A549 (cell line): ENCODE data around the gene ZNF774. TPM values are rescaled to one million over a fixed set of nuclear protein-coding genes. Genes with fewer than 3 reads are reported as not detected.

Experiments used
- ATAC-seq, 2 experiments: fragments of 200-7000 bp in 1 of 2; fragments of >200 bp in 1 of 2; cut with Nextera tagmentation in 1 of 2; cut with Tn5 transposase in 1 of 2; 3 replicates each; pipeline versions ENCODE4 v1.8.0 to v1.9.1; 2018 to 2020; ENCODE audit warnings: mild to moderate bottlenecking in 1 of 2, moderate library complexity in 1 of 2
- CTCF ChIA-PET: fragments of 300-600 bp; sonication (Branson Sonifier 250); formaldehyde crosslinking; extraction: SDS; loops from one replicate; lab custom pipeline; 2021; ENCODE audit warnings: antibody characterized with exemption, inconsistent platforms; lab: Yijun Ruan, JAX
- POLR2A ChIA-PET: fragments of 350-600 bp; formaldehyde crosslinking; extraction: SDS; loops from one replicate; lab custom pipeline; 2021; ENCODE audit warnings: antibody characterized with exemption, inconsistent platforms; lab: Yijun Ruan, JAX
- DNase-seq, 2 experiments: peaks; one replicate each; pipeline versions ENCODE4 v3.0.0 to v3.0.0-alpha.2; 2011 to 2016; ENCODE audit warnings: low read depth in 1 of 2, low spot score in 1 of 2
- FAIRE-seq: peaks from 2 replicates; lab custom pipeline; 2011; peaks lifted over from hg19 to GRCh38; lab: Jason Lieb, UNC
- H3K27ac ChIP-seq, 2 experiments: fragments of >200 bp; sonication (Bioruptor Twin); formaldehyde crosslinking; 3 replicates each; pipeline ENCODE4 v1.5.1; 2016 to 2017
- H3K4me1 ChIP-seq: fragments of >200 bp; sonication (Bioruptor Twin); formaldehyde crosslinking; 3 replicates; pipeline ENCODE4 v1.6.1; 2016
- H3K4me2 ChIP-seq: fragments of >200 bp; sonication (Bioruptor Twin); formaldehyde crosslinking; 3 replicates; pipeline ENCODE4 v1.6.1; 2016
- H3K4me3 ChIP-seq: fragments of >200 bp; sonication (Bioruptor Twin); formaldehyde crosslinking; 3 replicates; pipeline ENCODE4 v1.5.1; 2016
- H3K9me3 ChIP-seq: fragments of >200 bp; sonication (Bioruptor Twin); formaldehyde crosslinking; 3 replicates; pipeline ENCODE4 v1.6.1; 2016
- BCL3 ChIP-seq: fragments of >200 bp; sonication (Bioruptor Twin); formaldehyde crosslinking; IDR thresholded peaks from 3 replicates; pipeline ENCODE4 v1.6.1; 2016
- CBX8 ChIP-seq: fragments of 200-600 bp; sonication (generic); IDR thresholded peaks from 2 replicates; pipeline ENCODE4 v1.6.1; 2016
- CHD4 ChIP-seq: fragments of 200-600 bp; sonication (generic); IDR thresholded peaks from 2 replicates; pipeline ENCODE4 v1.6.1; 2016; ENCODE audit warnings: antibody characterized with exemption, mild to moderate bottlenecking, borderline replicate concordance
- EHMT2 ChIP-seq: fragments of 200-600 bp; sonication (generic); IDR thresholded peaks from 2 replicates; pipeline ENCODE4 v1.6.1; 2016; ENCODE audit warnings: antibody characterized with exemption, low read depth, mild to moderate bottlenecking, moderate library complexity
- EP300 ChIP-seq, 2 experiments: fragments of >200 bp; sonication (Bioruptor Twin); formaldehyde crosslinking; IDR thresholded peaks; 2 replicates in 1 of 2; 3 replicates in 1 of 2; pipeline ENCODE4 v1.6.1; 2016 to 2017
- FOSL2 ChIP-seq, 2 experiments: fragments of 450-650 bp in 1 of 2; fragments of >200 bp in 1 of 2; sonication (Bioruptor Twin) in 1 of 2; formaldehyde crosslinking; IDR thresholded peaks; 2 replicates each; pipeline versions ENCODE4 v1.5.0 to v1.6.1; 2016 to 2020; ENCODE audit warnings: mild to moderate bottlenecking in 1 of 2, moderate library complexity in 1 of 2
- HDAC2 ChIP-seq: fragments of 200-600 bp; sonication (generic); IDR thresholded peaks from 2 replicates; pipeline ENCODE4 v1.6.1; 2016
- HES2 ChIP-seq: fragments of >200 bp; sonication (Bioruptor Twin); formaldehyde crosslinking; IDR thresholded peaks from 2 replicates; pipeline ENCODE4 v1.6.1; 2016
- HEYL ChIP-seq: fragments of 250-450 bp; sonication (Bioruptor Pico); IDR thresholded peaks from 2 replicates; pipeline ENCODE4 v1.8.0; 2021; ENCODE audit warnings: mild to moderate bottlenecking, moderate library complexity
- HMGXB4 ChIP-seq: fragments of 250-450 bp; sonication (Bioruptor Pico); IDR thresholded peaks from 2 replicates; pipeline ENCODE4 v1.5.0; 2021; ENCODE audit warnings: mild to moderate bottlenecking, moderate library complexity, borderline replicate concordance
- HOXB5 ChIP-seq: fragments of 250-450 bp; sonication (Bioruptor Pico); IDR thresholded peaks from 2 replicates; pipeline ENCODE4 v1.5.0; 2020; ENCODE audit warnings: mild to moderate bottlenecking, moderate library complexity
- JUN ChIP-seq, 2 experiments: fragments of >200 bp; sonication (Bioruptor Twin); formaldehyde crosslinking; IDR thresholded peaks; 2 replicates in 1 of 2; 3 replicates in 1 of 2; pipeline ENCODE4 v1.6.1; 2016 to 2017
- KDM5A ChIP-seq: fragments of 200-600 bp; sonication (generic); IDR thresholded peaks from 2 replicates; pipeline ENCODE4 v1.6.1; 2016; ENCODE audit warnings: antibody characterized with exemption, mild to moderate bottlenecking
- MYC ChIP-seq: IDR thresholded peaks from 2 replicates; pipeline ENCODE4 v1.6.1; 2012; ENCODE audit warnings: mild to moderate bottlenecking, inconsistent platforms, low read length, improper control_type of control experiment, borderline replicate concordance
- POLR2A ChIP-seq: IDR thresholded peaks from 2 replicates; pipeline ENCODE4 v1.6.1; 2012; ENCODE audit warnings: mild to moderate bottlenecking, low read length
- RAD21 ChIP-seq, 2 experiments: fragments of >200 bp in 1 of 2; sonication (Bioruptor Twin) in 1 of 2; formaldehyde crosslinking in 1 of 2; IDR thresholded peaks in 1 of 2; conservative IDR thresholded peaks in 1 of 2; 2 replicates in 1 of 2; 3 replicates in 1 of 2; pipeline ENCODE4 v1.6.1; 2012 to 2018; ENCODE audit warnings: inconsistent platforms in 1 of 2
- SMC3 ChIP-seq: fragments of >200 bp; sonication (Bioruptor Twin); formaldehyde crosslinking; IDR thresholded peaks from 3 replicates; pipeline ENCODE4 v1.6.1; 2018; ENCODE audit warnings: inconsistent platforms
- SREBF2 ChIP-seq: fragments of 450-650 bp; IDR thresholded peaks from 2 replicates; pipeline ENCODE4 v1.6.1; 2014; ENCODE audit warnings: mild to moderate bottlenecking, moderate library complexity
- TFCP2L1 ChIP-seq: fragments of 250-450 bp; sonication (Bioruptor Pico); IDR thresholded peaks from 2 replicates; pipeline ENCODE4 v1.5.0; 2021; ENCODE audit warnings: mild to moderate bottlenecking
- ZC3H11A ChIP-seq: fragments of 450-650 bp; IDR thresholded peaks from 2 replicates; pipeline ENCODE4 v1.6.1; 2014; ENCODE audit warnings: antibody characterized with exemption, mild to moderate bottlenecking
- ZFP36 ChIP-seq: fragments of 450-650 bp; IDR thresholded peaks from 2 replicates; pipeline ENCODE4 v1.6.1; 2014; ENCODE audit warnings: borderline replicate concordance; ENCODE audit not compliant: partially characterized antibody
- ZSCAN20 ChIP-seq: fragments of 250-450 bp; sonication (Bioruptor Pico); IDR thresholded peaks from 2 replicates; pipeline ENCODE4 v1.8.0; 2022; ENCODE audit warnings: mild to moderate bottlenecking, moderate library complexity
- WGBS: methylation state at CpG from one replicate; pipeline ENCODE4 v1.1.6; 2017; ENCODE audit errors: missing lambda C conversion rate; 5-methylcytosine and 5-hydroxymethylcytosine counted together
- polyA plus RNA-seq, 4 experiments: library from polyadenylated mRNA; depleted of rRNA in 3 of 4; stranded (reverse); fragments of >200 nt; fragmentation: RNase III in 1 of 4; extraction: RNeasy Plus Mini Kit Qiagen cat#74134 plus additional on column Dnase treatment in 1 of 4; gene quantifications; 2 replicates in 3 of 4; 3 replicates in 1 of 4; pipeline ENCODE4 v1.2.3, GENCODE V29; 2011 to 2017
- TF ChIP-seq, protein P1 (sequence below): fragments of >200 bp; sonication (Bioruptor Twin); formaldehyde crosslinking; IDR thresholded peaks from 3 replicates; pipeline ENCODE4 v1.5.1; 2016
- TF ChIP-seq, protein P2 (sequence below): IDR thresholded peaks from 2 replicates; pipeline ENCODE4 v1.6.1; 2012
- TF ChIP-seq, protein P3 (sequence below): fragments of 450-650 bp; IDR thresholded peaks from 2 replicates; pipeline ENCODE4 v1.6.1; 2014; ENCODE audit warnings: antibody characterized with exemption

Gene ZNF774
- polyA plus RNA-seq, 2 of the 4 experiments (the other 2 are of a cell fraction), result 1.2 to 1.3 TPM

GRCh38 chr15:90338532-90338931 is 13.6 kb upstream of the ZNF774 start:
- Histone ChIP-seq H3K27ac (no peak overlapping the region), H3K4me3 (no peak overlapping the region), H3K9me3 (no peaks in the 10 kb centered on the region), H3K4me1 (peaks cover 27% of the 10 kb centered on the region), H3K4me2 (no peak overlapping the region)
- ChIA-PET CTCF (interaction anchor here (0.6 to 10.3 kb wide), 3 partner anchors 19 to 252 kb away, joined by 3 to 119 read pairs (median 5); no protein-coding TSS in a partner anchor), POLR2A (no interaction called here)
- 48% methylated on average over 1 of the region's 1 CpG for WGBS
- TF ChIP-seq, protein P1, sequence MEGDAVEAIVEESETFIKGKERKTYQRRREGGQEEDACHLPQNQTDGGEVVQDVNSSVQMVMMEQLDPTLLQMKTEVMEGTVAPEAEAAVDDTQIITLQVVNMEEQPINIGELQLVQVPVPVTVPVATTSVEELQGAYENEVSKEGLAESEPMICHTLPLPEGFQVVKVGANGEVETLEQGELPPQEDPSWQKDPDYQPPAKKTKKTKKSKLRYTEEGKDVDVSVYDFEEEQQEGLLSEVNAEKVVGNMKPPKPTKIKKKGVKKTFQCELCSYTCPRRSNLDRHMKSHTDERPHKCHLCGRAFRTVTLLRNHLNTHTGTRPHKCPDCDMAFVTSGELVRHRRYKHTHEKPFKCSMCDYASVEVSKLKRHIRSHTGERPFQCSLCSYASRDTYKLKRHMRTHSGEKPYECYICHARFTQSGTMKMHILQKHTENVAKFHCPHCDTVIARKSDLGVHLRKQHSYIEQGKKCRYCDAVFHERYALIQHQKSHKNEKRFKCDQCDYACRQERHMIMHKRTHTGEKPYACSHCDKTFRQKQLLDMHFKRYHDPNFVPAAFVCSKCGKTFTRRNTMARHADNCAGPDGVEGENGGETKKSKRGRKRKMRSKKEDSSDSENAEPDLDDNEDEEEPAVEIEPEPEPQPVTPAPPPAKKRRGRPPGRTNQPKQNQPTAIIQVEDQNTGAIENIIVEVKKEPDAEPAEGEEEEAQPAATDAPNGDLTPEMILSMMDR, result no peak
- TF ChIP-seq KDM5A (no peak), HES2 (no peak), BCL3 (no peak), HEYL (CRISPR knock-in tag) (no peak), TFCP2L1 (CRISPR knock-in tag) (no peak), SMC3 (no peak), HOXB5 (CRISPR knock-in tag) (no peak), HMGXB4 (CRISPR knock-in tag) (no peak), EHMT2 (no peak), HDAC2 (no peak), FOSL2 (IDR thresholded peaks at IDR 0.05) (no peak), FOSL2 (CRISPR knock-in tag; IDR thresholded peaks at IDR 0.05) (no peak), ZC3H11A (no peak), EP300 (IDR thresholded peaks at IDR 0.05) (no peak), CHD4 (no peak), JUN (IDR thresholded peaks at IDR 0.05) (no peak), ZSCAN20 (CRISPR knock-in tag) (no peak), CBX8 (no peak)
- TF ChIP-seq, protein P2, sequence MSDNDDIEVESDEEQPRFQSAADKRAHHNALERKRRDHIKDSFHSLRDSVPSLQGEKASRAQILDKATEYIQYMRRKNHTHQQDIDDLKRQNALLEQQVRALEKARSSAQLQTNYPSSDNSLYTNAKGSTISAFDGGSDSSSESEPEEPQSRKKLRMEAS, result no peak
- no peak for ATAC-seq
- no peak for DNase-seq
- FAIRE-seq, result no peak

DNA sequence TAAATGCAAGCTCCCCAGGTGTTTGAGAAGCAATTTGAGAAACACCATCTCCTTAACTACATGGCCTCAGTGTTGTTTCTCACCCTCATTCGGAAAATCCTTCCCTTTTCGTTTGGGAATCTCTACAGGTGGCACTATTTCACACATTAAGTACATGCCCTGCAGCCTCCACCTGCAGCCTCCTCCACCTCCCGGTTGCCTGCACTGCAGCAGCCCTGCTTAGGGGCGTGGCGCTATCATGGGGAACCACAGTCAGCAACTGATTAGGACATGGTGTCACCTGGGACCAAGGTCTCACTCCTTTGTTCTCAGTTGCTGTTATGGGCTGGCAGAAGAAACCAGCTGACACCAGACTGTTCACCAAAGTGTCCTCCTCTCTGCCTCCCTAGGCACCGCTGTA is 11.7 kb upstream of the ZNF774 start:
- TF ChIP-seq ZFP36 (no peak), RAD21 (conservative IDR thresholded peaks at IDR 0.05 in 1 of 2, IDR thresholded peaks at IDR 0.05 in 1 of 2) (peak; percentile 39; a peak in 4 of 5 replicates), POLR2A (no peak), MYC (no peak), HEYL (CRISPR knock-in tag) (no peak), SMC3 (0 out of 3 replicates have a peak, but pooled peaks have one; percentile 13), SREBF2 (no peak)
- TF ChIP-seq, protein P3, sequence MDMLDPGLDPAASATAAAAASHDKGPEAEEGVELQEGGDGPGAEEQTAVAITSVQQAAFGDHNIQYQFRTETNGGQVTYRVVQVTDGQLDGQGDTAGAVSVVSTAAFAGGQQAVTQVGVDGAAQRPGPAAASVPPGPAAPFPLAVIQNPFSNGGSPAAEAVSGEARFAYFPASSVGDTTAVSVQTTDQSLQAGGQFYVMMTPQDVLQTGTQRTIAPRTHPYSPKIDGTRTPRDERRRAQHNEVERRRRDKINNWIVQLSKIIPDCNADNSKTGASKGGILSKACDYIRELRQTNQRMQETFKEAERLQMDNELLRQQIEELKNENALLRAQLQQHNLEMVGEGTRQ, result no peak
- peak in 1 of 2 experiments; percentile 45 for DNase-seq
- 52% methylated on average over 6 of the region's 6 CpGs for WGBS
- FAIRE-seq, result no peak
- Histone ChIP-seq H3K4me2 (no peak overlapping the region), H3K4me1 (peaks cover 30% of the 10 kb centered on the region), H3K27ac (no peak overlapping the region), H3K4me3 (no peak overlapping the region), H3K9me3 (no peaks in the 10 kb centered on the region)
- ATAC-seq, result peak; percentile 45 to 62
- CTCF ChIA-PET, result interaction anchor here (0.8 to 4.0 kb wide), 9 partner anchors 9 to 142 kb away, joined by 3 to 29 read pairs (median 5); no protein-coding TSS in a partner anchor
- POLR2A ChIA-PET, result no interaction called here
